Measurements from ENCODE around the gene RASIP1.
"Not testable (repeated sequence)": the region's sequence is repeated elsewhere in the genome, so short reads cannot be mapped to it uniquely, and the experiment has no call there.

The RASIP1 gene

GRCh38 chr19:48768994-48769713, 28.7 kb upstream of the RASIP1 start:
- Histone ChIP-seq H3K27me3 (replicated peaks; ENCODE audit: control insufficient read depth, insufficient read depth, low read length) (no peaks in the 10 kb centered on the region), H3K36me3 (ENCODE audit: control insufficient read depth, insufficient read depth, low read length) (no peaks in the 10 kb centered on the region), H3K4me3 (replicated peaks; ENCODE audit: low read depth, low read length) (no peak overlapping the region)
- TF ChIP-seq CTCF (IDR thresholded peaks at IDR 0.05; ENCODE audit: insufficient read depth, low read length, poor library complexity, severe bottlenecking) = no peak
- DNase-seq (ENCODE audit: extremely low read depth, insufficient read length) = no peak

- not testable (repeated sequence) for H3K36me3 ChIP-seq (ENCODE audit: control insufficient read depth, insufficient read depth, low read length); H3K4me3 ChIP-seq (replicated peaks; ENCODE audit: low read depth, low read length); DNase-seq (ENCODE audit: extremely low read depth, insufficient read length); H3K27me3 ChIP-seq (replicated peaks; ENCODE audit: control insufficient read depth, insufficient read depth, low read length)
Observed at GRCh38 chr19:48768171-48768753, 27.9 kb upstream of the RASIP1 start.

- DNase-seq (ENCODE audit: extremely low read depth, insufficient read length); H3K27me3 ChIP-seq (replicated peaks; ENCODE audit: control insufficient read depth, insufficient read depth, low read length); H3K36me3 ChIP-seq (ENCODE audit: control insufficient read depth, insufficient read depth, low read length): not testable (repeated sequence)
Observed at GRCh38 chr19:48765816-48766215, 25.4 kb upstream of the RASIP1 start.

GRCh38 chr19:48760504-48761205, 20.2 kb upstream of the RASIP1 start:
- Histone ChIP-seq H3K27me3 (replicated peaks; ENCODE audit: control insufficient read depth, insufficient read depth, low read length) (no peaks in the 10 kb centered on the region), H3K36me3 (ENCODE audit: control insufficient read depth, insufficient read depth, low read length) (no peaks in the 10 kb centered on the region), H3K4me3 (replicated peaks; ENCODE audit: low read depth, low read length) (no peak overlapping the region)
- TF ChIP-seq CTCF (IDR thresholded peaks at IDR 0.05; ENCODE audit: insufficient read depth, low read length, poor library complexity, severe bottlenecking) = no peak
- DNase-seq (ENCODE audit: extremely low read depth, insufficient read length) = no peak

More at GRCh38 chr19:48765816-48766215, 25.4 kb upstream of the RASIP1 start:
- not testable (repeated sequence) for H3K4me3 ChIP-seq (replicated peaks; ENCODE audit: low read depth, low read length)

DNA sequence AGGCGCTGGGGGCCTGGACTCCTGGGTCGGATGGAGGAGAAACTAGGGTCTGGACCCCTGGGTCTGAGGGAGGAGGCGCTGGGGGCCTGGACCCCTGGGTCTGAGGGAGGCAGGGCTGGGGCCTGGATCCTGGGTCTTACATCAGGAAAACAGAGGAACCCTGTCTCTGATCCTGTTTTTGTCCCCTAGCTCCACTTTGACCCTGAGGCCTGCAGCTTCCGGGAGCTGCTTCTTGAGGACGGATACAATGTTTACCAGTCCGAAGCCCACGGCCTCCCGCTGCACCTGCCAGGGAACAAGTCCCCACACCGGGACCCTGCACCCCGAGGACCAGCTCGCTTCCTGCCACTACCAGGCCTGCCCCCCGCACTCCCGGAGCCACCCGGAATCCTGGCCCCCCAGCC, 17.3 kb upstream of the RASIP1 start:
- Histone ChIP-seq H3K27me3 (replicated peaks; ENCODE audit: control insufficient read depth, insufficient read depth, low read length) (no peaks in the 10 kb centered on the region; the same call in 1 of the 2 replicates), H3K36me3 (ENCODE audit: control insufficient read depth, insufficient read depth, low read length) (no peaks in the 10 kb centered on the region), H3K4me3 (replicated peaks; ENCODE audit: low read depth, low read length) (no peak overlapping the region)
- TF ChIP-seq CTCF (IDR thresholded peaks at IDR 0.05; ENCODE audit: insufficient read depth, low read length, poor library complexity, severe bottlenecking) = no peak
- DNase-seq (ENCODE audit: extremely low read depth, insufficient read length) = no peak

- H3K36me3 ChIP-seq (ENCODE audit: control insufficient read depth, insufficient read depth, low read length) = no peaks in the 10 kb centered on the region
- no peaks in the 10 kb centered on the region; the same call in 1 of the 2 replicates for H3K27me3 ChIP-seq (replicated peaks; ENCODE audit: control insufficient read depth, insufficient read depth, low read length)
- H3K4me3 ChIP-seq (replicated peaks; ENCODE audit: low read depth, low read length) = no peak overlapping the region
- no peak for DNase-seq (ENCODE audit: extremely low read depth, insufficient read length)
- no peak for TF ChIP-seq CTCF (IDR thresholded peaks at IDR 0.05; ENCODE audit: insufficient read depth, low read length, poor library complexity, severe bottlenecking)
Observed at GRCh38 chr19:48757089-48757675, 16.8 kb upstream of the RASIP1 start.

All from GM06990 (cell line).